Uterus (tissue), 2 donors: Measurements from ENCODE around the gene TPM4.

Source experiments
- CTCF ChIP-seq, 4 experiments: fragments of 200-600 bp in 2 of 4; fragments of 450-650 bp in 2 of 4; sonication (generic) in 2 of 4; IDR thresholded peaks; one replicate each; pipeline ENCODE4 v1.5.1; 2016 to 2019; ENCODE audit warnings: antibody characterized with exemption in 4 of 4, mild to moderate bottlenecking in 2 of 4, moderate library complexity in 1 of 4
- POLR2A ChIP-seq, 2 donors: fragments of 450-650 bp; IDR thresholded peaks; one replicate each; pipeline ENCODE4 v1.6.1; 2016; ENCODE audit warnings: antibody characterized with exemption in 2 of 2, mild to moderate bottlenecking in 1 of 2, moderate library complexity in 1 of 2

- no peak for TF ChIP-seq CTCF (IDR thresholded peaks at IDR 0.05)
- TF ChIP-seq POLR2A (IDR thresholded peaks at IDR 0.05): no peak
These were observed 703 bp upstream of the TPM4 start for GRCh38 chr19:16075430-16076153.
